HG03520 (cell line): ENCODE measurements around the gene CYP27C1.

Experiments
- ATAC-seq: cut with Tn5 transposase; IDR thresholded peaks from one replicate; pipeline ENCODE4 v1.9.1; 2021; ENCODE audit warnings: mild to moderate bottlenecking, moderate library complexity; ENCODE audit not compliant: unreplicated experiment

Gene CYP27C1

GRCh38 chr2:127155028-127155581, 65.0 kb downstream of the CYP27C1 start:
- no peak for ATAC-seq

GRCh38 chr2:127154396-127154795, 65.7 kb downstream of the CYP27C1 start:
- no peak for ATAC-seq

GRCh38 chr2:127153691-127154158, 66.4 kb downstream of the CYP27C1 start:
- ATAC-seq, result no peak

- ATAC-seq, result no peak
Measured at GRCh38 chr2:127150996-127151395, 69.1 kb downstream of the CYP27C1 start.

- ATAC-seq, result no peak
Measured at GRCh38 chr2:127149384-127149783, 70.7 kb downstream of the CYP27C1 start.

- no peak for ATAC-seq
Measured at GRCh38 chr2:127146820-127147502, 73.1 kb downstream of the CYP27C1 start.

DNA sequence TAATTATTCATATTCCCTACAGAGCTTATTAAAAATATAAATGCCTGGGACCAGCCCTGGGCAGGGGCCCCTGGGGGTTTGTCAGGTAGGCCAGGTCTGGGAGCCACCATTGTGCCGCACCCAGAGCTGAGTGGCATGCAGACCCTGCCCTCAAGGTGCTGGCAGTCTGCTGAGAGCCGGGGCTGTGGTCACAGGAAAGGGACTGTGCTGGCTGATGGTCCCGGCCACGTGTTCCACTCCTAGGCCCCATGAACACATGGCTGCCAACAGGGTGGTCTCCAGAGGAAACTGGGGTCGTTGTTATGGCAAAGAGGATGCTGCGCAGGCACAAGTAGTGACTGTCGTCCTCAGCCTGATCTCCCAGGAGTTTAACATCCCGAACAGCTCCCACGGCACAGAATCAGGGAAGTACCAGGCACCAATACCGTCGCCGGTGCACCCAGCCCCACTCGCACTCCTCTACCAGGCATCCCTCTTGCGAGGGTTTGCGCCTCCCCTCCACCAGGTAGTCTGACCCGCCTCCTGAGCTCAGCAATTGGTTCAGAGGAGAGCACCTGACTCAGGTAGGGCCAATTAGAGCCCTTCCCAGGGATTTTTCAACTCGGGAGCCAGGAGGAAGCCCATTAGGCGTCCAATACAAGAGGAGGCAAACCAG, 73.9 kb downstream of the CYP27C1 start:
- no peak for ATAC-seq

DNA sequence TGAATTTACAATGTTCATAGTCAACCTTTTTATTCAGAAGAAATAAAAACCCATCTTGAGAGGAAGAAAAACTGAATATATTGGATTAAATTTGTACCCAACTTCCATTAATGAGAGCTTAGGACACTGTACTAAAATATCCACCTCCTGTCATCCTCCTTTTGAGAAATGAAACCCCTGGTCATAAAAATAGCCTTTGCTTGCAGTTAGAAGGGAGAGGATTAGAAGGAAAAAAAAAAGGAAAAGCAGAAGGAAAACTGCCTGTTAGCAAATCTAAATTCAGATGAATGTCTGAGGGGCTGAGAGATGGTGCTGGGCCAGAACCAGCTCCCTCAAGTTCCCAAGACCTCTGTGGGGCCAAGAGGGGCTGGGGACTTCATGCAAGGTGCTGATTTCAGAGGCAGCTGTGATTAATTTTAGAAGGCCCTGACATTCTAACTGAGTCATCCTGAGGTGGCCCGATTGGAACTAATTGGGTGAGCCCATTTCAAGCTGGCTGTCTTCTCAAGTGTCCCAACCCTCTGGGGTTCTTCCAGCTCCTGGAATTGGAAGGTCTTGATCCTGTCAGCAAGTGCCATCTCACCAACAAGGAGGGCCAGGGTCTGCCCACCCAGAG, 74.7 kb downstream of the CYP27C1 start:
- no peak for ATAC-seq

GRCh38 chr2:127143841-127144782, 76.0 kb downstream of the CYP27C1 start:
- no peak for ATAC-seq

DNA sequence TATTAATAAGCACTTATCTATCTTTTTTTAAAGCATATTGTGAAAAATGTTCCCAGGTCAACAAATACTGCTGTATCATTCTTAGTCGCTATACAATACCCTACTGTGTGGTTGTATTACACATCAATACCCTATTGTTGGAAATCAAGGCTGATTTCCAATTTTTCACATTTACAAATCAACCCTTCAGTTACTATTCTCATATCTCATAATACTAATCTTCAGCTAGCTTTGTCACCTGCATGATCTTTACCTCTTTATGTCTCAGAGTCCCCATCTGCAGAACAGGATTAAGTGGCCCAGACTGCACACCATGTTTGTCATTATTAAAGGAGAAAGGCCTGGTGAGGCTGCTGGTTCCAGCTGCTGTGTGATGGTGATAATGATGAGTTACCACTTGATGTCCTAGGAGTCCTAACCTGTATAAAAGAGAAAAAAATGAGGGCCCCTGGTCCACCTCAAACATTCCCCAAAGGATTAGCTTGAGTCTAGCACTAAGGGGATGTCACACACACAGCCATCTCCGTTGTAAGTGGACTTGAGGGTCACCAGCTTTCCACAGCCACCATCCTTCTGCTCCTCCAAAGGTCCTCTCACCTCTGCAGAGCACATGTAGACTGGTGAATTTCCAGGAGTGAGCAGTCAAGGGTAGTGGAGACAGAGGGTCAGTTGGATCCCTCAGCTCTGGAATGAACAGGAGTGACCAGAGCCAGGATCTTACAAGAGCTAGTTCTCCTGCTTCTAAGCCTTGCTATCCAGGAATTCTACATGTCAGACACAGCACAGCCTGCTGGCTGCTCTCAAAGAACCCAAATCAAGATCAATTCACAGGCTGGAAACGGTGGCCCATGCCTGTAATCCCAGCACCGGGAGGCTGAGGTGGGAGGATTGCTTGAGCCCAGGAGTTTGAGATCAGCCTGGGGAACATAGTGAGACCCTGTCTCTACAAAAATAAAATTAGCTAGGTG, 77.2 kb downstream of the CYP27C1 start:
- ATAC-seq, result no peak

DNA sequence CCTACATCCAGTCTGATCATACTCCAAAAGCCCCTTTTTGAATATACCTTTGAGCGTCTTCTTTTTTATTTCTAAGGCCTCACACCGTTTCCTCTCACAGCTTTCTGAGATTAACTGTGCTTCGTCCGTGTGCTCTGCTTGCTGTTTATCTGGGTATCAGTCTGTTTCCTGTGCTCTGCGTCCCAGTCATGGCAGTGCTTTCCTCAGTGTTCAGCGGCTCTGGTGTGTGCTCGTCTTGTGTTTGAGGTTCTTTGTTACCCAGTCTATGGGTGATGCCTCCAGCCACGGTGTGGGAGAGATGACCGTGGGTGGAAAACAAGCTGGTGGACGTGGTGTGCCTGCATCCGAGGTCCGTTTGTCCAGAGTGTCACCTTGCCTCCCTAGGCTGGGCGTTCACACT, 79.6 kb downstream of the CYP27C1 start:
- ATAC-seq, result no peak

DNA sequence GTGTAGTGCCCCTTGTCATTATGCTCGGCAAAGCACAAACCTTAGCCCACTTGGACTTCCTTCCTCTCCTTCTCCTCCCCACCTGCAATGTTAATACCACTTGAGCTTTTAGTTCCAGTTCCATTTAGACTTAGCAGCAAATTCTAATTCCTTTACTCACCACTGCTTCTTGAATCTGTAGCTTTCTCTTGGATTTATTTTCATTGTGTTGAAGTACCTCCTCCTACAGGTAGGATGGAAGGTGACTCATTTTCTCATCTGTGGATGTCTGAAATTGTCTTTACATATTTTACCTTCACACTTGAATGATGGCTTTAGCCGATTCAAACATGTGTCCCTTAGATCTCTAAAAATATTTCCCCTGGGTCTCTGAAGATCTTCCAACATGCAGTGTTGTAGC, 80.3 kb downstream of the CYP27C1 start:
- ATAC-seq, result no peak

GRCh38 chr2:127138281-127138680, 81.8 kb downstream of the CYP27C1 start:
- no peak for ATAC-seq

- ATAC-seq, result no peak
Measured at GRCh38 chr2:127137741-127138140, 82.4 kb downstream of the CYP27C1 start.

GRCh38 chr2:127137225-127137624, 82.9 kb downstream of the CYP27C1 start:
- ATAC-seq, result no peak

GRCh38 chr2:127134833-127135830, 85.0 kb downstream of the CYP27C1 start:
- no peak for ATAC-seq

DNA sequence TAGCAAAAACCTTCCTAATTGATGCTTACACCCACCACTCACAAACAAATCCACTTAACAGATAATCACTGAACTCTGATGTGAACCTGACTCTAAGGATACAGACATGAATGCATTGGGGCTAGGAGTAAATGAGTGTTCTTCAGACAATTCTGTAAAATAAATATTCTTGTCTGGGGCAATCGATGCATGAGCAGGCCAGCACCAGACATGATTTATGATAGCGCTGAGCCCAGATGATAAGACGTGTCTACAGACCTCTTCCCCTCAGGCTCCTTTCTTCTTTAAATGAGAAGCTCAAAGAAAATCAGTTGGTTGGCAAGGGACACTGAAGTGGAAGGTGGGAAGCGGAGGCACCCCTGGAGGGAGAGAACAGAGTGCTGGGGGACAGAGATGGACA, 85.9 kb downstream of the CYP27C1 start:
- no peak for ATAC-seq
